ENCODE results near the gene MYH14. TPM values are rescaled to one million over a fixed set of nuclear protein-coding genes. Genes with fewer than 3 reads are reported as not detected.

The MYH14 gene
- total and polyA plus RNA-seq, 2 of the 4 experiments (the other 2 are of a cell fraction): not detected

GRCh38 chr19:50281491-50281890, 78.1 kb downstream of the MYH14 start:
- no peak overlapping the region for H3K23ac ChIP-seq (ENCODE audit: low read depth, low read length)
- no peak overlapping the region for H3K4me3 ChIP-seq (ENCODE audit: insufficient read depth, low read depth, low read length)
- no peak overlapping the region for H4K8ac ChIP-seq (ENCODE audit: low read depth in 2 of 2, low read length in 2 of 2)
- H3K9ac ChIP-seq (ENCODE audit: low read depth, low read length): no peak overlapping the region
- no peak overlapping the region for H2AK9ac ChIP-seq (replicated peaks; ENCODE audit: low read depth, low read length, poor library complexity)
- no peak for ATAC-seq (ENCODE audit: low read depth)
- no peak overlapping the region for H2BK15ac ChIP-seq (ENCODE audit: low read depth, low read length)
- no peak overlapping the region for H3K18ac ChIP-seq (ENCODE audit: low read depth, low read length)
- DNase-seq: no peak
- intact Hi-C loops (cut with micrococcal nuclease): no loop called here
- no peak overlapping the region for H3K4me2 ChIP-seq (ENCODE audit: low read depth, low read length)
- H2AFZ ChIP-seq (replicated peaks; ENCODE audit: low read length, poor library complexity): no peak overlapping the region
- 85% methylated on average over 13 of the region's 22 CpGs; no CpG with 5 or more reads in 1 of the 2 experiments for WGBS, 2 experiments (ENCODE audit: extremely low coverage in 2 of 2, insufficient read length in 1 of 2)
- peaks cover 8% of the 10 kb centered on the region for H3K9me3 ChIP-seq (ENCODE audit: control insufficient read depth, insufficient read depth, low read length)
- TF ChIP-seq MXI1 (IDR thresholded peaks at IDR 0.05; ENCODE audit: borderline replicate concordance, low read depth, low read length) (no peak), RCOR1 (IDR thresholded peaks at IDR 0.05; ENCODE audit: insufficient replicate concordance, low read length) (no peak), MAFK (IDR thresholded peaks at IDR 0.05; ENCODE audit: low read depth, low read length) (no peak), NFE2L2 (IDR thresholded peaks at IDR 0.05; ENCODE audit: low read depth, low read length) (no peak)
- no peak overlapping the region for H2AK5ac ChIP-seq (ENCODE audit: low read depth, low read length)
- no peak overlapping the region for H2BK5ac ChIP-seq (ENCODE audit: low read depth, low read length, poor library complexity, severe bottlenecking)
- H3K4ac ChIP-seq (ENCODE audit: low read depth, low read length): no peak overlapping the region
- H4K5ac ChIP-seq (ENCODE audit: low read depth, low read length): no peak overlapping the region
- no peak overlapping the region for H2BK120ac ChIP-seq (ENCODE audit: low read depth, low read length)
- no peaks in the 10 kb centered on the region for H3K9me1 ChIP-seq (ENCODE audit: insufficient read depth, low read length)
- H3K27ac ChIP-seq (ENCODE audit: insufficient read depth, low read length): no peak overlapping the region
- dilution Hi-C loops (cut with HindIII; ENCODE audit: low sequenced_read_pairs, unreplicated experiment): no loop called here
- no peaks in the 10 kb centered on the region for H3K36me3 ChIP-seq (ENCODE audit: control insufficient read depth, insufficient read depth, low read length)
- no peaks in the 10 kb centered on the region for H3K4me1 ChIP-seq (ENCODE audit: control insufficient read depth, insufficient read depth, low read length)
- in situ Hi-C loops (cut with MboI; ENCODE audit: low sequenced_read_pairs): no loop called here
- H3K14ac ChIP-seq (replicated peaks; ENCODE audit: low read depth, low read length): no peak overlapping the region
- H3K27me3 ChIP-seq (ENCODE audit: control insufficient read depth, insufficient read depth, low read length): no peaks in the 10 kb centered on the region
- ChIA-PET POLR2A (ENCODE audit: unreplicated experiment) (no interaction called here), CTCF (no interaction called here)
- no peaks in the 10 kb centered on the region for H4K20me1 ChIP-seq (ENCODE audit: insufficient read depth, low read length)
- H3K79me1 ChIP-seq (ENCODE audit: low read depth in 1 of 2, low read length in 2 of 2): no peaks in the 10 kb centered on the region
- no peak overlapping the region for H3K56ac ChIP-seq (ENCODE audit: extremely low read depth, insufficient read depth, low read length)
- BruUV-seq (replicated peaks): no TSS peak
- H2BK20ac ChIP-seq (ENCODE audit: low read depth, low read length): no peak overlapping the region
- H4K91ac ChIP-seq (ENCODE audit: insufficient read depth, low read depth, low read length): no peak overlapping the region

Measured in IMR-90 (cell line).